WERI-Rb-1 (cell line): ENCODE measurements around the gene PPP1R11.
A peak's percentile ranks its signal among the peaks of the same experiment; 100 is the strongest.

Source experiments
- DNase-seq: peaks from one replicate; pipeline ENCODE4 v3.0.0-alpha.2; 2020
- H3K27ac ChIP-seq: fragments of 250-450 bp; sonication (Bioruptor Pico); 2 replicates; pipeline ENCODE4 v1.5.1; 2020; ENCODE audit warnings: mild to moderate bottlenecking, moderate library complexity
- H3K27me3 ChIP-seq: fragments of 250-450 bp; sonication (Bioruptor Pico); 2 replicates; pipeline ENCODE4 v1.5.1; 2021; ENCODE audit warnings: mild to moderate bottlenecking, low read depth, moderate library complexity; ENCODE audit not compliant: insufficient read depth, severe bottlenecking
- H3K36me3 ChIP-seq: fragments of 250-450 bp; sonication (Bioruptor Pico); 2 replicates; pipeline ENCODE4 v1.5.1; 2020; ENCODE audit warnings: mild to moderate bottlenecking, moderate library complexity
- H3K4me3 ChIP-seq: 2 replicates; pipeline ENCODE4 v1.5.1; 2011; ENCODE audit warnings: low read depth, mild to moderate bottlenecking, control low read depth, low read length
- H3K9me3 ChIP-seq: fragments of 250-450 bp; sonication (Bioruptor Pico); 2 replicates; pipeline ENCODE4 v1.5.1; 2021; ENCODE audit warnings: mild to moderate bottlenecking, moderate library complexity; ENCODE audit not compliant: severe bottlenecking
- TF ChIP-seq, protein P1 (sequence below): IDR thresholded peaks from 2 replicates; pipeline ENCODE4 v1.5.1; 2011; ENCODE audit warnings: low read depth, mild to moderate bottlenecking, control low read depth, inconsistent platforms, low read length

PPP1R11 gene

GRCh38 chr6:30102414-30102969 lies 35.5 kb downstream of the PPP1R11 start:
- H3K9me3 ChIP-seq = no peaks in the 10 kb centered on the region
- DNase-seq = no peak
- TF ChIP-seq, protein P1, sequence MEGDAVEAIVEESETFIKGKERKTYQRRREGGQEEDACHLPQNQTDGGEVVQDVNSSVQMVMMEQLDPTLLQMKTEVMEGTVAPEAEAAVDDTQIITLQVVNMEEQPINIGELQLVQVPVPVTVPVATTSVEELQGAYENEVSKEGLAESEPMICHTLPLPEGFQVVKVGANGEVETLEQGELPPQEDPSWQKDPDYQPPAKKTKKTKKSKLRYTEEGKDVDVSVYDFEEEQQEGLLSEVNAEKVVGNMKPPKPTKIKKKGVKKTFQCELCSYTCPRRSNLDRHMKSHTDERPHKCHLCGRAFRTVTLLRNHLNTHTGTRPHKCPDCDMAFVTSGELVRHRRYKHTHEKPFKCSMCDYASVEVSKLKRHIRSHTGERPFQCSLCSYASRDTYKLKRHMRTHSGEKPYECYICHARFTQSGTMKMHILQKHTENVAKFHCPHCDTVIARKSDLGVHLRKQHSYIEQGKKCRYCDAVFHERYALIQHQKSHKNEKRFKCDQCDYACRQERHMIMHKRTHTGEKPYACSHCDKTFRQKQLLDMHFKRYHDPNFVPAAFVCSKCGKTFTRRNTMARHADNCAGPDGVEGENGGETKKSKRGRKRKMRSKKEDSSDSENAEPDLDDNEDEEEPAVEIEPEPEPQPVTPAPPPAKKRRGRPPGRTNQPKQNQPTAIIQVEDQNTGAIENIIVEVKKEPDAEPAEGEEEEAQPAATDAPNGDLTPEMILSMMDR = no peak
- H3K27ac ChIP-seq = no peak overlapping the region
- no peaks in the 10 kb centered on the region for H3K36me3 ChIP-seq
- 0 out of 2 replicates have a peak overlapping the region, but pooled peaks have one; percentile 2 for H3K4me3 ChIP-seq
- peaks cover 94% of the 10 kb centered on the region for H3K27me3 ChIP-seq

- peaks cover 94% of the 10 kb centered on the region for H3K27me3 ChIP-seq
- peak; percentile 93 for DNase-seq
- H3K9me3 ChIP-seq = no peaks in the 10 kb centered on the region
- TF ChIP-seq, protein P1 = peak; percentile 98
- no peaks in the 10 kb centered on the region for H3K36me3 ChIP-seq
- H3K4me3 ChIP-seq = peak overlapping the region; percentile 49
- no peak overlapping the region for H3K27ac ChIP-seq
Measured at GRCh38 chr6:30102970-30103871, 36.2 kb downstream of the PPP1R11 start.

DNA sequence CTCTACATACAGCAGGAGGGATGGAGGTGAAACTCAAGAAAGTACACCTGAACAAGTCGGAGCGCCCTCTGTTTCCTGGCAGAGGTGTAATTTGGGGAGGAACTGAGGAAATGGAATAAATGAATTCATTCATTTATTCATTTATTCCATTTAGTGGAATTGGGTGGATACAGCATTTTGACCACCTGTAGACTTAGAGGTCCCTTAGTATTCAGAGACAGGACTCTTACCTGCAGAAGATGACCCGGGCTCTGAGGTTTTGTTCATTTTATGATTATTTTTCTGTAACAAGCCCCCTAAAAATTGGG lies 36.8 kb downstream of the PPP1R11 start:
- no peak for DNase-seq
- Histone ChIP-seq H3K4me3 (peak overlapping the region; percentile 49), H3K27me3 (peaks cover 94% of the 10 kb centered on the region), H3K27ac (no peak overlapping the region), H3K36me3 (no peaks in the 10 kb centered on the region), H3K9me3 (no peaks in the 10 kb centered on the region)
- TF ChIP-seq, protein P1 = no peak

GRCh38 chr6:30104661-30105060 lies 37.7 kb downstream of the PPP1R11 start:
- Histone ChIP-seq H3K27me3 (peaks cover 96% of the 10 kb centered on the region), H3K4me3 (no peak overlapping the region), H3K36me3 (no peaks in the 10 kb centered on the region), H3K27ac (no peak overlapping the region), H3K9me3 (no peaks in the 10 kb centered on the region)
- TF ChIP-seq, protein P1 = peak; percentile 30; the same call in 1 of the 2 replicates
- no peak for DNase-seq

GRCh38 chr6:30111266-30111856 lies 44.4 kb downstream of the PPP1R11 start:
- Histone ChIP-seq H3K27me3 (peaks cover 98% of the 10 kb centered on the region), H3K36me3 (no peaks in the 10 kb centered on the region), H3K27ac (no peak overlapping the region), H3K9me3 (peaks cover 3% of the 10 kb centered on the region), H3K4me3 (no peak overlapping the region)
- TF ChIP-seq, protein P1 = no peak
- no peak for DNase-seq
